Measurements from ENCODE around the gene ZGPAT. TPM values are rescaled to one million over a fixed set of nuclear protein-coding genes. Genes with fewer than 3 reads are reported as not detected.

The ZGPAT gene
- total RNA-seq, 1 experiment from 2014 or later, result 27.6 TPM

DNA sequence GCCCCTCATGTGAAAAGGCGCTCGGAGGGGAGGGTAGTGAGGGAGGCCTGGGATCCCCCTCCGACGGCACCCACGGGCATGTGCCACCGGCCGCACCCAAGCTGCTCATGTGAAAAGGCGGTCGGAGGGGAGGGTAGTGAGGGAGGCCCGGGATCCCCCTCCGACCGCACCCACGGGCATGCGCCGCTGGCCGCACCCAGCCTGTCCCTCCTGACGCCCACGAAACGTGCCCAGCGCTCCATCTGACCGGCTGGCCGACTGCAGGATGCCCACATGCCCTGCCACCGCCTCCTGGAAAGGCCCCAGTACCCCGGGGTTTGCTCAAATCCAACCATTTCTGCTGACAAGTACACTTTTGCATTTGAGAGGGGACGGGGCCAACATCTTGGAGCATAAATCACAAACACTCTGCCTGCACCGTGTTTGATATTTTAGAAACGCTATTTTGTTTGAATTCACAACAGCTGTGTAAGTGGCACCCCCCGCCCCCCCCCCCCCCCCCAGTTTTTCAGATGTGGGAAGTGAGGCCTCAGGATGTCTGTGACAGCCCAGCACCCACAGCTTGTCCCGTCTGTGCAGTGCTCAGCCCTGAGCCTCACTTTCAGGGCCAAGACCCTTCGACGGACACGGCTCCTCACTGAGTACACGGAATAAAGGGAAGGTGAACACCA lies 65.9 kb downstream of the ZGPAT start:
- Histone ChIP-seq H2BK15ac (ENCODE audit: low read depth, low read length) (no peak overlapping the region), H3K23me2 (ENCODE audit: insufficient read length, low read depth, low read length, poor library complexity, severe bottlenecking) (peaks cover 7% of the 10 kb centered on the region), H2BK5ac (ENCODE audit: insufficient read length, low read length) (no peak overlapping the region), H4K91ac (ENCODE audit: insufficient read length, low read depth, low read length) (no peak overlapping the region), H2BK20ac (ENCODE audit: low read depth, low read length, poor library complexity, severe bottlenecking) (no peak overlapping the region), H2BK12ac (ENCODE audit: insufficient read length, low read depth, low read length) (no peak overlapping the region), H3K4ac (ENCODE audit: low read depth, low read length) (no peak overlapping the region), H4K20me1 (ENCODE audit: control insufficient read depth, insufficient read depth, insufficient read length) (no peaks in the 10 kb centered on the region), H3K9ac (ENCODE audit: extremely low read depth, insufficient read length, low read length) (no peak overlapping the region), H2AK5ac (ENCODE audit: insufficient read length, low read length) (no peak overlapping the region), H3K79me2 (ENCODE audit: insufficient read depth, low read length) (peaks cover 2% of the 10 kb centered on the region; the same call in 1 of the 2 replicates), H3K4me1 (ENCODE audit: insufficient read depth, low read length) (no peaks in the 10 kb centered on the region), H3K9me3 (ENCODE audit: control insufficient read depth, low read depth, low read length) (no peaks in the 10 kb centered on the region), H3K4me2 (ENCODE audit: insufficient read depth, insufficient read length, low read length) (no peak overlapping the region), H3K23ac (ENCODE audit: insufficient read length, low read depth, low read length) (no peak overlapping the region), H3K27ac (ENCODE audit: insufficient read length, low read depth, low read length) (no peak overlapping the region), H3K27me3 (ENCODE audit: insufficient read depth, low read length) (no peaks in the 10 kb centered on the region), H3K18ac (ENCODE audit: insufficient read length, low read depth, low read length) (no peak overlapping the region), H3K79me1 (ENCODE audit: insufficient read depth, low read depth, low read length, poor library complexity, severe bottlenecking) (no peaks in the 10 kb centered on the region), H4K8ac (replicated peaks; ENCODE audit: insufficient read length, low read depth, low read length) (no peak overlapping the region), H4K5ac (ENCODE audit: insufficient read length, low read depth, low read length) (no peak overlapping the region), H2AFZ (ENCODE audit: low read length) (no peak overlapping the region), H2BK120ac (ENCODE audit: low read depth, low read length, poor library complexity, severe bottlenecking) (no peak overlapping the region), H3K56ac (ENCODE audit: insufficient read length, low read depth, low read length) (no peak overlapping the region), H3T11ph (ENCODE audit: low read length) (no peak overlapping the region), H3K14ac (ENCODE audit: insufficient read depth, low read length) (no peak overlapping the region)
- no peak for DNase-seq
- WGBS (ENCODE audit: extremely low coverage, insufficient read length, low lambda C conversion rate), result no CpG with 5 or more reads among the region's 33 CpGs
- H3K9me3 Mint-ChIP-seq, result no peaks in the 10 kb centered on the region; a peak in 2 of 5 replicates
- no peaks in the 10 kb centered on the region; the same call in 1 of the 2 replicates for H3K27me3 Mint-ChIP-seq (ENCODE audit: low read depth)
- H3K4me3 Mint-ChIP-seq, result no peak overlapping the region
- TF ChIP-seq, protein P1, sequence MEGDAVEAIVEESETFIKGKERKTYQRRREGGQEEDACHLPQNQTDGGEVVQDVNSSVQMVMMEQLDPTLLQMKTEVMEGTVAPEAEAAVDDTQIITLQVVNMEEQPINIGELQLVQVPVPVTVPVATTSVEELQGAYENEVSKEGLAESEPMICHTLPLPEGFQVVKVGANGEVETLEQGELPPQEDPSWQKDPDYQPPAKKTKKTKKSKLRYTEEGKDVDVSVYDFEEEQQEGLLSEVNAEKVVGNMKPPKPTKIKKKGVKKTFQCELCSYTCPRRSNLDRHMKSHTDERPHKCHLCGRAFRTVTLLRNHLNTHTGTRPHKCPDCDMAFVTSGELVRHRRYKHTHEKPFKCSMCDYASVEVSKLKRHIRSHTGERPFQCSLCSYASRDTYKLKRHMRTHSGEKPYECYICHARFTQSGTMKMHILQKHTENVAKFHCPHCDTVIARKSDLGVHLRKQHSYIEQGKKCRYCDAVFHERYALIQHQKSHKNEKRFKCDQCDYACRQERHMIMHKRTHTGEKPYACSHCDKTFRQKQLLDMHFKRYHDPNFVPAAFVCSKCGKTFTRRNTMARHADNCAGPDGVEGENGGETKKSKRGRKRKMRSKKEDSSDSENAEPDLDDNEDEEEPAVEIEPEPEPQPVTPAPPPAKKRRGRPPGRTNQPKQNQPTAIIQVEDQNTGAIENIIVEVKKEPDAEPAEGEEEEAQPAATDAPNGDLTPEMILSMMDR (conservative IDR thresholded peaks at IDR 0.05), result no peak
- no peak overlapping the region for H3K27ac Mint-ChIP-seq
- peaks cover 3 to 25% (median 25%) of the 10 kb centered on the region in 3 experiments; a peak in 6 of 7 replicates for H3K36me3 Mint-ChIP-seq (ENCODE audit: insufficient read depth in 1 of 3, low read depth in 3 of 3)
- H3K4me1 Mint-ChIP-seq, result peaks cover 19 to 21% of the 10 kb centered on the region in 2 experiments

All from H9 (cell line).